ENCODE measurements around the gene TSSK6. TPM values are rescaled to one million over a fixed set of nuclear protein-coding genes. Genes with fewer than 3 reads are reported as not detected.

Gene TSSK6
- total RNA-seq, 1 donor from 2014 or later, result 3.2 TPM

DNA sequence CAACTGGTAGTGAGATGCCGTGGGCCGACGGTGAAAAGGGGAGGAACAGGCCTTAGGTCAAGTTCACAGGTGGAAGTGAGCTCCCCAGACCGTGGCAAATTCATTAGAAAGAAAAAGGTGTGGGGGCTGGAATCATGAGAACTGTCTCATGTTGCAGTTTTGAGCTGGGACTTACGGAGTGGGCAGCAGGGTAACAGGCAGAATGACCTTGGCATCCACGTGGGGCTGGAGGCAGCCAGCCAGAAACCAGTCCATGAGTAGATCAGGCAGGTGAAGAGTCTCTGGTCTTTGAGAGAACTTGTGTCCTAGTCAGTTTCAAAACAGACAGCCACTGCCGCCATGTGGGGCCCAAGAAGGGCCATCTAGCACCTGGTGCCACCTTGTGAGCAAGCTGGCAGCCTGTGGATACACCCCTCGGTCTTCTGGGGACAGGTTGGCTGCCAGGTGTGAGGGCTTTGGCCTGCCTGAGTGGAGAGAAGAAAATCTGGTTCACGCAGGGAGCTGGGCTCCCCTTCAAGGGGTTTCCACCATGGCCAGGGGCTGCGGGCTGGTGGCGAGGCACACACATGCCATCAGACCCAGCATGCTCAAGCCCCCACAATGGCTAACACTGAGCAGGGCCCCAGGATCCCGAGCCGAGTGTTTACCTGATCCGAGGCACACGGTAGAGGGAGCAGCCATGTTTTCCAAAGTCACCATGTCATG lies 23.9 kb downstream of the TSSK6 start:
- Histone ChIP-seq H3K36me3 (ENCODE audit: control insufficient read depth, insufficient read depth, low read length) (peaks cover 40% of the 10 kb centered on the region), H3K4me3 (ENCODE audit: low read depth, low read length) (no peak overlapping the region), H3K27me3 (ENCODE audit: control insufficient read depth, insufficient read depth, low read length) (no peaks in the 10 kb centered on the region)
- DNase-seq (ENCODE audit: low read depth) (no peak), FAIRE-seq (no peak)
- TF ChIP-seq, protein P1, sequence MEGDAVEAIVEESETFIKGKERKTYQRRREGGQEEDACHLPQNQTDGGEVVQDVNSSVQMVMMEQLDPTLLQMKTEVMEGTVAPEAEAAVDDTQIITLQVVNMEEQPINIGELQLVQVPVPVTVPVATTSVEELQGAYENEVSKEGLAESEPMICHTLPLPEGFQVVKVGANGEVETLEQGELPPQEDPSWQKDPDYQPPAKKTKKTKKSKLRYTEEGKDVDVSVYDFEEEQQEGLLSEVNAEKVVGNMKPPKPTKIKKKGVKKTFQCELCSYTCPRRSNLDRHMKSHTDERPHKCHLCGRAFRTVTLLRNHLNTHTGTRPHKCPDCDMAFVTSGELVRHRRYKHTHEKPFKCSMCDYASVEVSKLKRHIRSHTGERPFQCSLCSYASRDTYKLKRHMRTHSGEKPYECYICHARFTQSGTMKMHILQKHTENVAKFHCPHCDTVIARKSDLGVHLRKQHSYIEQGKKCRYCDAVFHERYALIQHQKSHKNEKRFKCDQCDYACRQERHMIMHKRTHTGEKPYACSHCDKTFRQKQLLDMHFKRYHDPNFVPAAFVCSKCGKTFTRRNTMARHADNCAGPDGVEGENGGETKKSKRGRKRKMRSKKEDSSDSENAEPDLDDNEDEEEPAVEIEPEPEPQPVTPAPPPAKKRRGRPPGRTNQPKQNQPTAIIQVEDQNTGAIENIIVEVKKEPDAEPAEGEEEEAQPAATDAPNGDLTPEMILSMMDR (IDR thresholded peaks at IDR 0.05; ENCODE audit: insufficient read depth, low read length, severe bottlenecking), result no peak

DNA sequence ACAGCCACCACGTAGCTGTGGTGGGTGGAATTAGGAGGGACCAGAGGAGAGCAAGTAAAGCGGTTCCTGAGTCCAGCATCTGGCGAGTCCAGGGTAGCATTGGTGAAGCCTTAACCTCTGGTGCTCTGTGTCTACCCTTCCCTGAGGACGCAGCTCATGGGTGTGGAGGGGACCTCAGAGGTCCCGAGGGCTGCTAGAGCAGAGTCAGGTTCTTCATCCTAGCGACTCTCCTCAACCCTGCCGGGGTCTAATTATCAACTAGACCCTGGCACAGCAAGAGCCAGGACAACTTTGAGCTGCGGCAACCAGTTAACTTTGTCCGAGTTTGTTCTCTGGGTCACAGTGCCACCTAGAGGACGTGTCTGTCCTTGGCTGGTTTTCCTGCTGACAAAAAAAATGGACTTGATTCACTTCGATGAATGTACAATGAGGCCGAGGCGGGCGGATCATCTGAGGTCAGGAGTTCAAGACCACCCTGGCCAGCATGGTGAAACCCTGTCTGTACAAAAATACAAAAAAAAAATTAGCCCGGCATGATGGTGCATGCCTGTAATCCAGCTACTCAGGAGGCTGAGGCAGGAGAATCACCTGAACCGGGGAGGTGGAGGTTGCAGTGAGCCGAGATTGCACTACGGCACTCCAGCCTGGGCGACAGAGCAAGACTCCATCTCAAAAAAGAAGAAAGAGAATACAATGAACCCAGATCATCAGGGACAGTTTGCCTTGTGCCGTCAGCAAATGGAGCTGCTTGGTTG lies 25.0 kb downstream of the TSSK6 start:
- H3K27me3 ChIP-seq (ENCODE audit: control insufficient read depth, insufficient read depth, low read length), result no peaks in the 10 kb centered on the region
- FAIRE-seq (peak; percentile 64), DNase-seq (ENCODE audit: low read depth) (peak; percentile 73)
- TF ChIP-seq, protein P1 (IDR thresholded peaks at IDR 0.05; ENCODE audit: insufficient read depth, low read length, severe bottlenecking), result peak; percentile 83
- no peak overlapping the region for H3K4me3 ChIP-seq (ENCODE audit: low read depth, low read length)
- H3K36me3 ChIP-seq (ENCODE audit: control insufficient read depth, insufficient read depth, low read length), result peaks cover 30% of the 10 kb centered on the region

DNA sequence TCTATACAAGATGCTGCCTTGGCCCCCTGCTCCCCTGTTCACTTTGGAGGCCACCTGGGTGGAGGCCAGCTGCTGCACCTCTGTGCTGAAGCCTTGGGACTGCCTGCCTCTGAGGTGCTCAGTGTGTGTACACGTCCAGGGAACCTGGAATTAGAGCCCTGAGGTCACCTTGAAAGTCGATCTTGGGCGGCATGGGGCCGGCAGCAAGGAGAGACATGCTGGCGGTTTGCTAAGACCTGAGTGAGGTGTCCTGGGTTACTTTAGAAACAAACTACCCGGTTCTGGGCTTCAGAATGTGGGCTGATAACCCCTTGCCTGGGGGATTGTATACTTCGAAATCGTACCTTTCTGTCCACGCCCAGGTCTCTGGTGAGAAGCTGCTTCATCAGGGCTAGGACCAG lies 25.5 kb downstream of the TSSK6 start:
- FAIRE-seq, result no peak
- H3K27me3 ChIP-seq (ENCODE audit: control insufficient read depth, insufficient read depth, low read length), result no peaks in the 10 kb centered on the region
- TF ChIP-seq, protein P1 (IDR thresholded peaks at IDR 0.05; ENCODE audit: insufficient read depth, low read length, severe bottlenecking), result no peak
- peaks cover 30% of the 10 kb centered on the region for H3K36me3 ChIP-seq (ENCODE audit: control insufficient read depth, insufficient read depth, low read length)
- DNase-seq (ENCODE audit: low read depth), result no peak
- no peak overlapping the region for H3K4me3 ChIP-seq (ENCODE audit: low read depth, low read length)

DNA sequence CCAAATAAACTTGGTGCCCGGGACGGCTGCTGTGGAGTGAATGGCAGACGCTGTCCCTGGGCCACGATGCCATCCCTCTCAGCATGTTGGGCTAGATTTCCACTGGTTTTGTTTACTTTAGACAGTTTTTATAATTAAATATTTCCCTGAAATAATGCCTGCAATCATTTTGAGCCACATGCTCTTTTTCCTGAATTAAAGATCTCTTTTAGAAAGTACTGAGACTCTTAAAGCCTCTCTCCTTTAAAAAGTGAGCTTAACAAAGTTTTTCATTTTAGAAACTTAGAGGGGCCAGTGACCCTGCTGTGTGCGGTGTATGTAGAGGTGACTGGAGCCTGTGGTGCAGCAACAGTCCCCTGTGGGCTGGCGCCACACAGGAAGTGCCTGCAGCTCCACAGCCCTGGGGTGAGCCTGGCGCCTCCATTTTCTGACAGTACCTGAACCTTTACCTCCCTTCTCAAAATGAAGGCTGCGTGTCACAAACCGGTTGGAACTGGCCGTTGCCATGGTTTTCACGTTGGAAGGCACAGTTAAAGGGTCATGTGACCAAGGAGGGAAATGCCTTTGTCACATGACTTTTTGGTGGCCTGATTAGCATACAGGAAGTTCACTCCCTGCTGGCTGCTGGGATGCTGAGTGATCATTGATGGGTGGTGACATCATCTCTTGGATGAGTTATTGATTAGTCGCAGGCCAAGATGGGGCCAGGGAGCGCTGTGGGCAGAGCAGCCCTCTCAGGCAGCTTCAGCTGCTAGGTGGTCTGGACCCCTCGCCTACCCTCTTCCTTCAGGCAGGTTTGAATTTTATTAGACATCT lies 26.3 kb downstream of the TSSK6 start:
- Histone ChIP-seq H3K36me3 (ENCODE audit: control insufficient read depth, insufficient read depth, low read length) (peaks cover 24% of the 10 kb centered on the region), H3K27me3 (ENCODE audit: control insufficient read depth, insufficient read depth, low read length) (no peaks in the 10 kb centered on the region), H3K4me3 (ENCODE audit: low read depth, low read length) (no peak overlapping the region)
- FAIRE-seq, result peak; percentile 66
- TF ChIP-seq, protein P1 (IDR thresholded peaks at IDR 0.05; ENCODE audit: insufficient read depth, low read length, severe bottlenecking), result no peak
- DNase-seq (ENCODE audit: low read depth), result peak; percentile 86

DNA sequence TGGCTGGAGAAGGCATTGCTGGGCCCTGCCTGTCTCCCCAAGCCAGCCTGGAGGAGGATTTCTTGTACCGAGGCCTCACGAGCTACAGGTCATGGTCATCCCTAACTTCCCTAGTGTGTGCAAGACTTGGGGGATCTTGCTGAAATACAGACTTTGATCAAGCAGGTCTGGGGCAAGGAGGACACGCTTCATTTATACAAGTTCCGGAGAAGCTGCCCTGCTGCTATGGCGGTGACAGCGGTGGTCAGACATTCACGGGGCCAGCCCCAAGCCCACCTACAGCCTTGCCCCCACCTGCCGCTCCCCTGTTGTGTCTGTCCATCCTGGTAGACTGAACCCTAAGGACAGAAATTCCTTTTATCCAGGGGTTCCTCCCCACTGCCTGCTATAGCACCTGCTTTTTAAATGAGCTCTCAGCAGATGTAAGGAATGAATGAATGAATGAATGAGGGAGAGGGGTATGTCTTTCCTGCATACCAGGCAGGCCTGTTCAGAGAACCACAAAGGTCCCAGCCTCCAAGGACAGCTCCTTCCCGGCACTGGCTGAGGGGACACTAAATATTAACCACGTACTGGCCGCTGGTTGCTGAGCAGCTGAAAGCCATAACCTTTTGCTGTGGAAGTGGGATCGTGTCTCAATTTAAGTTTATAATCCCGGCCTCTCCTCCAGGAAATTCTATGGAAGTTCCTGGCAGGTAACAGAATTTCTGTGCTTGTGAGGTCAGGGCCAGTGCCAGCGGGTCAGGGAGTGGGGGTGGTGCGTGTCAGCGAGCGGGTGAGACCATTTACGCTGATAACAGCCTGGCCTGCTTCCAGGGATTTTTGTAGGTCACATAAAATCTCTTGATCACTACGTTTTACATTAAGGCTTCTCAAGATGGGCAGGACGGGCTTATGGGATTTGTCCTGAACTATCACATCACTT lies 27.1 kb downstream of the TSSK6 start:
- peaks cover 22% of the 10 kb centered on the region for H3K36me3 ChIP-seq (ENCODE audit: control insufficient read depth, insufficient read depth, low read length)
- DNase-seq (ENCODE audit: low read depth), result no peak
- H3K27me3 ChIP-seq (ENCODE audit: control insufficient read depth, insufficient read depth, low read length), result no peaks in the 10 kb centered on the region
- no peak for FAIRE-seq
- TF ChIP-seq, protein P1 (IDR thresholded peaks at IDR 0.05; ENCODE audit: insufficient read depth, low read length, severe bottlenecking), result no peak
- no peak overlapping the region for H3K4me3 ChIP-seq (ENCODE audit: low read depth, low read length)

Measured in bronchial epithelial cell (primary cell).